DOHH2 (cell line): Measurements from ENCODE around the gene UPP1.

ENCODE experiments used
- CTCF ChIP-seq: fragments of 200-600 bp; sonication (generic); IDR thresholded peaks from one replicate; pipeline ENCODE4 v1.5.1; 2014; ENCODE audit warnings: antibody characterized with exemption, mild to moderate bottlenecking, low read depth, low read length; ENCODE audit not compliant: poor library complexity, severe bottlenecking
- EZH2phosphoT487 ChIP-seq: fragments of 200-600 bp; sonication (generic); IDR thresholded peaks from 2 replicates; pipeline ENCODE4 v1.6.1; 2017; ENCODE audit warnings: borderline replicate concordance, mild to moderate bottlenecking, antibody characterized with exemption, low read length, moderate library complexity, mixed read lengths

GRCh38 chr7:48101968-48102367, 12.9 kb downstream of the UPP1 start:
- peak; percentile 82 for TF ChIP-seq CTCF
- no peak for TF ChIP-seq EZH2phosphoT487
